ENCODE results near the gene HVCN1. TPM values are rescaled to one million over a fixed set of nuclear protein-coding genes. Genes with fewer than 3 reads are reported as not detected.

The HVCN1 gene
- total RNA-seq, 1 donor from 2014 or later: 5.0 TPM

GRCh38 chr12:110699591-110700445, 10.9 kb upstream of the HVCN1 start:
- no peak for DNase-seq (ENCODE audit: low read depth in 2 of 2)

DNA sequence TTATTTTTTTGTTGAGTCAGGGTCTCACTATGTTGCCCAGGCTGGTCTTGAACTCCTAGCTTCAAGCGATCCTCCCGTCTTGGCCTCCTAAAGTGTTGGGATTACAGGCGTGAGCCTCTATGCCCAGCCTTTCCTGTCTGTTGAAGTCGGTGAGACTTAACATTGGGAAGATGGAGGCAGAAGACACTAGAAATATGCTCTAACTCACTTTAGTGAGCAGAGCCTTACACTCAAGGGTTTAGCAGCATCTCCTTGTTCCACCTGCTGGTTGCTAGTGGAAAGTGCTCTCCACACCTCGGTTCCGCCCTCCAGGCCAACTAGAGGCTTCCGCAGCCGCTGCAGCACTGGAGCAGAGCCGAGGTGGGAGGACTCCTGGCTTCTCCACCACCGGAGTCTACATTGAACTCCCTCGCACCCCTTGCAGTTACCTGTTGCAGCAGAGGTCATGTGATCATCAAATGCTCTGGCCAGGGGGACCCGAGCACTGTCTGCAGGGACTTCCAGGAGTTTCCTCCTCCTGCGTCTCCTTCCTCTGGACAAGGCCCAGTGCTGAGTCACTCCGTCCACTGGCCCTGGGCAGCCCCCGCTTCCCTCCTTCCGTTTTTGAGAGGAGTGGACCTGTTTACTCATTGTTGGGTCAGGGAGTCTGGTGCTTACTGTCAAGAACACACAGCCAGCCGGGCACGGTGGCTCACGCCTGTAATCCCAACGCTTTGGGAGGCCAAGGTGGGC, 9.4 kb upstream of the HVCN1 start:
- peak; percentile 81 to 94 for DNase-seq (ENCODE audit: low read depth in 2 of 2)

- DNase-seq (ENCODE audit: low read depth in 2 of 2): no peak
Observed at GRCh38 chr12:110697236-110697635, 8.3 kb upstream of the HVCN1 start.

- DNase-seq (ENCODE audit: low read depth in 2 of 2): no peak
Observed at GRCh38 chr12:110696283-110696682, 7.4 kb upstream of the HVCN1 start.

DNA sequence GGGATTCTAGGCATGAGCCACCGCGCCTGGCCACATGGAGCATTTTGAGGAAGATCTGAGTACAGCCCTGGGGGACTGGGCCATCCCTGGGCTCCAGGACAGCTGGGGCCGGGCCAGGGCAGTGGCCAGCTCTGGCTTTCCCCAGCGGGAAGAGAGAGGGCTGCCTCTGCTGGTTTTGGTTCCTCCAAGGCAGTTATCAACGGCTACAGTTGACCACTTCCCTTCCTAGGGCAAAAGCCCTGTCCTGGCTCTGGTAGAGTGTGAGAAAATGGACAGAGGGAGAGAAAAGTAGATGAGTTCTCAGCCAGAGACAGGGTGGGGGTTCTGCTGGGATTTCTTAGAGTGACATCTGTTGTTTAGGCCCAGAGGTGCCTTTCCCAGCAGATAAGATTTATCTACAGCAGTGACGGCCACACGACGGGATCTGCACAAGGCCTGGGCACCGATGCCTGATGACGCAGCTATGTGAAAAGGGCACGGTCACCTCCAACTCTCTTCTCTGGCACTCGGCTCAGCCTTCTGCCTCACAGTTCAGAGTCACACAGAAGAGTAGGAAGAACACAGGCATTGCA, 5.5 kb upstream of the HVCN1 start:
- no peak for DNase-seq (ENCODE audit: low read depth in 2 of 2)

DNA sequence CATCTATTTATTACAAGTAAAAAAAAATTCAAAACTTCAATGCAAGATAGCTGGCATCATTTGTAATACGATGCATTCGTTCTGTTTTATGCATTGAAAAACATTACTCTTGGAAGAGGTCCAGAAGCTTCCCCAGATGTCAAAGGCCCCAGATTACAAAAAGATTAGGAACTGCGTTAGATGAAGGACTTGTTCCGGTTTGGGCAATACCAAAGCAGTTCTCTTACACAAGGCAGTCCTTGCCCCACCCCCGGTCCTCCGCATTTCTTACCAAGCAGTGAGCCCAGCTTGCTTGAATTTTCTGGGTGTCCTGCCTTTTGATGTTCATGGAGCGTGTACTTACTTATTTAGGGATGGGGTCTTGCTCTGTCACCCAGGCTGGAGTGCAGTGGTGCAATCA, 4.8 kb upstream of the HVCN1 start:
- no peak for DNase-seq (ENCODE audit: low read depth in 2 of 2)

GRCh38 chr12:110690127-110690430, 1.2 kb upstream of the HVCN1 start:
- DNase-seq (ENCODE audit: low read depth in 2 of 2): no peak

GRCh38 chr12:110689281-110690126, 589 bp upstream of the HVCN1 start:
- peak; percentile 31 to 41 for DNase-seq (ENCODE audit: low read depth in 2 of 2)

- no peak for DNase-seq (ENCODE audit: low read depth in 2 of 2)
Observed at GRCh38 chr12:110687396-110688169, 1.3 kb downstream of the HVCN1 start.

DNA sequence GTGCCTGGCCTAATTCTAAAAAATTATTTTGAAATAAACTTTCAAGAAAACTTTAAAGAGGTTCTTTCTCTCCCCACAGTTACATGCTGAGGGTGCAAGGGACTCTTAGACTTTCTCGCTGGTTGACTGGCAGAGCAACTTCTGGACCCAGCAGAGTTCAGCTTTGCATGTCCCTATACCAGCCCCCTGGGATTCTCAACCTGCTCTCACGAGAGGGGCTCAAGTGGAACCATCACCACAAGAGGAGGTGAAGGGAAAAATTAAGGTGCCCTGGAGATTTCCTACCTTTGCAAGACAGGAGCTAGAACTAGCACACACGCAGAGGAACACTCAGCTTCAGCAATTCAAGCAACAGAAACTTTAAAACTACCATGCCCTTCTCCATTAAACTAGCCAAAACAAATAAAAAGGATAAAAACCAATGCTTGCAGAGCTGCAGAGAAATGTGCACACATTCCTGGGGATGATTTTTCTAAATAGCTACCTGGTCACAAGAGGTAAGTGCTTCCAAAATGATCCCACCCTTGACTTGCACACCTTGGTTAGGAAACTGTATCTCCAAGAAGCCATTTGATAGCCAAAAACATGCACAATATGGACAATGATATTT, 2.5 kb downstream of the HVCN1 start:
- DNase-seq (ENCODE audit: low read depth in 2 of 2): no peak

DNA sequence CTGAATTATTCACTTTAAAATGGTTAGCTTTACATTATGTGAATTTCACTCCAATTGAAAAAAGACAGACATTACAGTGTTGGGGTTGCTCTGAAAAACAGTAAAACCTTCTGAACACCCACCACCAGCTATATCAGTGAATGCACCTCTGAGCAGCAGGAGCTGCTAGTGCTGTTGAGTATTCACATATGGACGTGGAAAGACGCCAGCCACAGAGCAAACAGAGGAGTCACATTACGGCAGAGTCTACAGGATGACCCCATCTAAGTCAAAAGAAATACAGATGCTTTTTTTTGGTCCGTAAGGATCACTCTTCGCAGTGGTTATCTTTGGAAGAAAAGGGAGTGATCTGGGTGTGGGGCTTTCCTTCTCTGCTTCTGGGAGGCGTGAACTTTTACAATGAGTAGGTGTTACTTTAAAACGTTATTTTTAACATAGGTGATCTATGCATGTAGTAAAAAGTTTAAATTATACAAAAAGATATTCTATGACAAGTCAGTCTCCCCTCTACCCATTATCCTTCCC, 4.5 kb downstream of the HVCN1 start:
- DNase-seq (ENCODE audit: low read depth in 2 of 2): no peak

DNA sequence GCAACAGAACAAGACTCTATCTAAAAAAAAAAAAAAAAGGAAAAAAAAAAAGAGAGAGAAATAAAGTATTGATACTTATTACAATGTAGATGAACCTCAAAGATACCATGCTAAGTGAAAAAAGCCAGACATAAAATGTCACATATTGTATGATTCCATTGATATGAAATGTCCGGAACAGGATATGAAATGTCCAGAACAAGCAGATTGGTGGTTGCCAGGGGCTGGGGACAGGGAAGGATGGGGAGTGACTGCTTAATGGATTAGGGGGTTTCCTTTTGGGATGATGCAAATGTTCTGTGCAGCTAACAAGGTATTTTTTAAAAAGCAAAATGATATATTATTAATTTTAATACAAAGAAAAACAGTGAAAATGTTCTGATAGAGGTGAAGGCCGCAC, 5.0 kb downstream of the HVCN1 start:
- DNase-seq (ENCODE audit: low read depth in 2 of 2): no peak

GRCh38 chr12:110680032-110680431, 8.9 kb downstream of the HVCN1 start:
- DNase-seq (ENCODE audit: low read depth in 2 of 2): no peak

GRCh38 chr12:110679201-110679600, 9.7 kb downstream of the HVCN1 start:
- DNase-seq (ENCODE audit: low read depth in 2 of 2): no peak

GRCh38 chr12:110677982-110678381, 10.9 kb downstream of the HVCN1 start:
- no peak for DNase-seq (ENCODE audit: low read depth in 2 of 2)

DNA sequence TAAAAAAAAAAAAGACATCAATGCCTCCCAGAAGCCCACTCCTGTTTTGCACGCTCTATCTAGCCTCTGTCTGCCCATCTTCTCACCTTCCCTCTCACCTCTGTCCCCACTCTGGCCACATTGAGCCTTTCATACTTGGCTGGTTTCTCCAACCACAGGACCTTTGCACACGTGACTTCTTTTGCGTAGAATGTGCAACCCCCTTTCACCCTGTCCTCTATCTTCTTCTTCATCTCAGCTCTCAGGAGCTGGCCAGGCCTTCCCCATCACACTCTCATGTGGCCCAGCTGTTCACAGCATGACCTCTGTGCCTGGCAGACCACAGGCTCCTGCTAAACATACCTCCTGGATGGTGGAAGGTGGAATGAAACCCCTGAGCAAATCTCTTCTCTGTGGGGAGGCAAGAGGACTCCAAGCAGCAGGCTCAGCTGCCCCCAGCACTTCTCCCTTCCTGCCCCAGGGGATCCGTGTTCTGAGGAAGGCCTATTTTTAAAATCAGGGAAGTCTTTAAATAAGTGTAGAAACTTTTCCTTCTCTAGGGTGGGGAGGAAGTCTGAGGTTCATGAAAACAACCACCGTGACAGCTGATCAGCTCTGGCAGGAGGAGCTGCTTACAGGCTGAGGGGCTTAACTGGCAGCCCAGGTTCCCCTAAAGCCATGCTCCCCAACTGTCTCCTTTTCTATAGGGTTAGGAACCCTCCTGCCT, 11.6 kb downstream of the HVCN1 start:
- no peak for DNase-seq (ENCODE audit: low read depth in 2 of 2)

DNA sequence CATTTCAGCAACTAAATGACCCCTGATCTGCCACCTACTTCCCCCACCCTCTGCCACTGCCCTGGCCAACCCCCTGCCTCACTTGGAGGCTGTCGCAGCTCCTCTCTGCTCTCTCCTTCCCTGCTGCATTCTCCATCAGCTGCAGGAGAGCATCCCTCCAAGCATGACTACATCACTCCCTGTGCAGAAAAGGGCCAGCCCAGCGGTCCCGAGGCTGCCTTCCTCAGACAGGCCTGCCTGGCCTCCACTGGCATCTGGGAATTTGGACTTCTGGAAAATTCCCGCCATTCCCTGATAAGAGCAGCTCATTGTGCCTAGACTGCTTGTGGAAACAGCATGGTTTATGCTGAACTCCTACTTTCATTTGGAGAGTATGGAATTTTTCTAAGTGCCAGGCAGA, 12.7 kb downstream of the HVCN1 start:
- no peak for DNase-seq (ENCODE audit: low read depth in 2 of 2)

- no peak for DNase-seq (ENCODE audit: low read depth in 2 of 2)
Observed at GRCh38 chr12:110670161-110670701, 18.7 kb downstream of the HVCN1 start.

DNA sequence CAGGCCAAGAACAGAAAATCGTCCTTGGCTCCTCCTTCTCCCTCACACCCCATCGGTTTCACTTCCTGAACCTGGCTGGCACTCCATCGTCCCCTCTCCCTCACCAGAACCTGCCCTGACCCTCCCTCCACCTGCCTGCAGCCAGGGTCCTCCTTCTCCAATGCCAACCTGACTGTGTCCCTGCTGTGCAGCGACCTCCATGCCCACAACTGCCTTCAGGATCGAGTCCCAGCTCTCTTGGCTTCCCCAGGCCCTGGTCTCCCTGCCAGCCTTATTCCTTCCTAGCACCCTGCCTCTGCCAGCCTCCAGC, 19.8 kb downstream of the HVCN1 start:
- no peak for DNase-seq (ENCODE audit: low read depth in 2 of 2)
